Retinal pigment epithelial cell (primary cell): ENCODE results near the gene USP17L29.
"Not testable (repeated sequence)": the region's sequence is repeated elsewhere in the genome, so short reads cannot be mapped to it uniquely, and the experiment has no call there.

Experiments
- DNase-seq: peaks from one replicate; pipeline ENCODE4 v3.0.0-alpha.2; 2010; ENCODE audit warnings: low read depth
- H3K4me3 ChIP-seq: 2 replicates; pipeline ENCODE4 v1.5.1; 2011; ENCODE audit warnings: mild to moderate bottlenecking, low read length, control low read depth, moderate library complexity
- TF ChIP-seq, protein P1 (sequence below): conservative IDR thresholded peaks from 2 replicates; pipeline ENCODE4 v1.5.1; 2011; ENCODE audit warnings: low read depth, low read length, control low read depth, inconsistent platforms

USP17L29 gene

GRCh38 chr4:9353338-9353737, at the start of gene USP17L29:
Gene USP17L29, plus strand, starts transcription at chr4:9353638. Its CDS starts 0 bp downstream, at chr4:9353638.
- DNase-seq, result not testable (repeated sequence)

DNA sequence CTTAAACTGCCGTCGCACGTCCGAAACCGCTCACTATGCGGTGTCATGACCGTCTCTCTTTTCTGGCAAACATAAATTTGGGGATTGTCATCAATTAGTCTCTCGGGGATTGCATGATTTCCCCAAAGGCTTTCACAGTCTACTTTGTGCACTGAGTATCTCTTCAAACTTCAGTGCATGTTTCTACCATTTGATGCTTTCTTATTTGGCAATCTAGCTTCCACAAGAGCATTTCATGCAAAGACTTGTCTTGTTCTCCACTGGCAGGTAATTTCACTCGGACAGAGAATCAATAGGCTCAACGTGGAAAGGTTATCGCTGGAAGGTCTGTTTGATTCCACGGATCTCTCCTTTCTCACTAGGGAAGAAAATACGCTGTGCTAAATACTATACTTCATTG, 29.2 kb upstream of the USP17L29 start:
- not testable (repeated sequence) for H3K4me3 ChIP-seq, DNase-seq

More at GRCh38 chr4:9353338-9353737, at the start of gene USP17L29:
- not testable (repeated sequence) for H3K4me3 ChIP-seq

GRCh38 chr4:9324865-9325264, 28.6 kb upstream of the USP17L29 start, which contains the start of gene USP17L24:
Gene USP17L24, plus strand, starts transcription at chr4:9325165. Its CDS starts 0 bp downstream, at chr4:9325165.
- not testable (repeated sequence) for H3K4me3 ChIP-seq, DNase-seq

- DNase-seq, H3K4me3 ChIP-seq: not testable (repeated sequence)
Measured at GRCh38 chr4:9329611-9330010, 23.8 kb upstream of the USP17L29 start, which contains the start of gene USP17L25. Gene USP17L25, plus strand, starts transcription at chr4:9329911. Its CDS starts 0 bp downstream, at chr4:9329911.

- H3K4me3 ChIP-seq, DNase-seq: not testable (repeated sequence)
Measured at GRCh38 chr4:9334358-9334757, 19.1 kb upstream of the USP17L29 start, which contains the start of gene USP17L26. Gene USP17L26, plus strand, starts transcription at chr4:9334658. Its CDS starts 0 bp downstream, at chr4:9334658.

DNA sequence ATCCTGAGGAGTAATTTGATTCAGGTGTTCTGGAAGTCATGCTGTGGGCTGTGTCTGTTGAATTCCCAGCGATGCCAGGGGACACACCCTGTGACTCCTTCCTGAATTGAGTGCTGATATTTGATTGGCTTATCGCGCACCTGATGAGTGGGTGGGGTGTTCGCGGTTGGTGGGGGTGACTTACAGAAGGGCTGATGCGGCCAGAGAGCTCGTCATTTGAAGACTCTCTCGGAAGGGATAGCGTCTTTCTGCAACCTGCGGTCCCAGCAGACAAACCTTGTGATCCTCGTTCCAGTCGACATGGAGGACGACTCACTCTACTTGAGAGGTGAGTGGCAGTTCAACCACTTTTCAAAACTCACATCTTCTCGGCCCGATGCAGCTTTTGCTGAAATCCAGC, 14.3 kb upstream of the USP17L29 start, which contains the start of gene USP17L5:
USP17L5 (plus strand) TSS at position 301 of the 400 bp plus-strand sequence; CDS start at position 301, 0 bp downstream.
- not testable (repeated sequence) for DNase-seq, H3K4me3 ChIP-seq

GRCh38 chr4:9343848-9344247, 9.6 kb upstream of the USP17L29 start, which contains the start of gene USP17L27:
Gene USP17L27, plus strand, starts transcription at chr4:9344148. Its CDS starts 0 bp downstream, at chr4:9344148.
- DNase-seq, H3K4me3 ChIP-seq: not testable (repeated sequence)

GRCh38 chr4:9348593-9348992, 4.8 kb upstream of the USP17L29 start, which contains the start of gene USP17L28:
Gene USP17L28, plus strand, starts transcription at chr4:9348893. Its CDS starts 0 bp downstream, at chr4:9348893.
- DNase-seq, result not testable (repeated sequence)

DNA sequence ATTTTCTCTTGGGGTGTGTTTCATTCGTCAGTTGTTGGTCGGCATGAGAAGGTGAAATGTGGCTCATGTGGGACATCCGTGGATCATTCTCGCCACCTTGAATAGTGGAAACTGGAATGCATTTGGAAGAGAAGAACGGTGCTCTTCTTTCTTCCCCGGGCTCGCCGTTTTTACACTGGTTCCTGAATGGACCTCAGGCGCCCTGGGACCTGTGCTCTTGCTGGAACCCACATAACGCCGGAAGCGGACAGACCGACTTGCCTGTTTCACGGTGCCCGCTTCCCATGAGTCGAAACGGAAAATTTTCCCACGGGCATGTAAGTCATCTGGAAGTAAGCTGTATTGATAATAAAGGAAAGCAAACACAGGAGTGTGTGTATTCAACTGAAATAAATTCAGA, 2.6 kb upstream of the USP17L29 start:
- DNase-seq, H3K4me3 ChIP-seq: not testable (repeated sequence)

More at GRCh38 chr4:9348593-9348992, 4.8 kb upstream of the USP17L29 start, which contains the start of gene USP17L28:
- not testable (repeated sequence) for H3K4me3 ChIP-seq

GRCh38 chr4:9362829-9363228, 9.4 kb downstream of the USP17L29 start, which contains the start of gene USP17L30:
Gene USP17L30, plus strand, starts transcription at chr4:9363129. Its CDS starts 0 bp downstream, at chr4:9363129.
- H3K4me3 ChIP-seq, DNase-seq: not testable (repeated sequence)

DNA sequence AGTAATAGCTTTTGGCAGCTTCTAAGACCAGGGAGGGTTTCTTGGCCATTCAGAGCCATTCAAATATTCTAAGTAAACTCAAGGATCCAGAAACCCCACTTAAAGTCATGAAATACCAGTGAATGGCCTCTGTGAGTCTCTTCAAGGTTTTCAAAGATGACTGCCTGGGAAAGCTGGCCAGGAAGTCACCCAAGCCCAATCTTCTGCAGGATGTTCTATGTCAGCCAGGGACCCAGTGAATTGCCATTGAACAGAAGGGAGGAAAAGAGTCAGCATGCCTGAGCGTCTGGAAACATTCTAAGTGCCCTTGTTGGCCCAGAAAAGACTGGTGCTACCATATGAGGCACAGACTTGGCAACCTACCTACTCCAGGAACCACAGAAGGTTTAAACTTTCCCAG, 26.4 kb downstream of the USP17L29 start:
- not testable (repeated sequence) for H3K4me3 ChIP-seq, DNase-seq

GRCh38 chr4:9381012-9381534, 27.6 kb downstream of the USP17L29 start:
- not testable (repeated sequence) for DNase-seq
- H3K4me3 ChIP-seq, result peak overlapping the region; percentile 21
- TF ChIP-seq, protein P1, sequence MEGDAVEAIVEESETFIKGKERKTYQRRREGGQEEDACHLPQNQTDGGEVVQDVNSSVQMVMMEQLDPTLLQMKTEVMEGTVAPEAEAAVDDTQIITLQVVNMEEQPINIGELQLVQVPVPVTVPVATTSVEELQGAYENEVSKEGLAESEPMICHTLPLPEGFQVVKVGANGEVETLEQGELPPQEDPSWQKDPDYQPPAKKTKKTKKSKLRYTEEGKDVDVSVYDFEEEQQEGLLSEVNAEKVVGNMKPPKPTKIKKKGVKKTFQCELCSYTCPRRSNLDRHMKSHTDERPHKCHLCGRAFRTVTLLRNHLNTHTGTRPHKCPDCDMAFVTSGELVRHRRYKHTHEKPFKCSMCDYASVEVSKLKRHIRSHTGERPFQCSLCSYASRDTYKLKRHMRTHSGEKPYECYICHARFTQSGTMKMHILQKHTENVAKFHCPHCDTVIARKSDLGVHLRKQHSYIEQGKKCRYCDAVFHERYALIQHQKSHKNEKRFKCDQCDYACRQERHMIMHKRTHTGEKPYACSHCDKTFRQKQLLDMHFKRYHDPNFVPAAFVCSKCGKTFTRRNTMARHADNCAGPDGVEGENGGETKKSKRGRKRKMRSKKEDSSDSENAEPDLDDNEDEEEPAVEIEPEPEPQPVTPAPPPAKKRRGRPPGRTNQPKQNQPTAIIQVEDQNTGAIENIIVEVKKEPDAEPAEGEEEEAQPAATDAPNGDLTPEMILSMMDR, result peak; percentile 22

GRCh38 chr4:9384126-9384525, 30.7 kb downstream of the USP17L29 start:
- H3K4me3 ChIP-seq, result no peak overlapping the region
- no peak for DNase-seq
- TF ChIP-seq, protein P1, result no peak

DNA sequence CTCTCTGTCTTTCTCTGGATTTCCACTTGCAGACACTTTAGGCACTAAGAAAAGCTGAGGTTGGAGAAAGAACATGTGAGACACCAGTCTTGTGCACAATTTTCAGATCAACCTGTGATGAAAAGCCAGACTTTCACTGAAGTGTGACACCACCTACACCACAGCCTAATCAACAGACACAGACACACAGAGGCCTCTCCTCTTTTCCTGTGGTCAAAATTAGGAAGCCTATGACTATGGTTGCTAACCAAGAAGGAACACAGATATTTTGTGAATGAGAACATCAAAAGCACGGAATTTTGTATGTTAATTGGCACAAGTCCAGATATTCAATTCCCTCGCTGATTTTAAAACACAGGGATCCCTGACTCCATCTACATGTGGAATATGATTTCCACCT, 35.6 kb downstream of the USP17L29 start:
- not testable (repeated sequence) for H3K4me3 ChIP-seq, DNase-seq
